H7 (cell line): ENCODE data around the gene HEG1. TPM values are rescaled to one million over a fixed set of nuclear protein-coding genes. Genes with fewer than 3 reads are reported as not detected.

Source experiments
- total RNA-seq: library from RNA; depleted of rRNA; stranded (reverse); fragments of >200 nt; shearing (Covaris generic); gene quantifications from 2 replicates; pipeline ENCODE4 v1.2.3, GENCODE V29; 2014; rRNA removed

HEG1 gene
- total RNA-seq, 1 experiment from 2014 or later, result 18.0 TPM

Other genes starting within 250 kb of the HEG1 start
- 377 and 459 TPM in 2 replicates for gene ITGB5, start 168.6 kb downstream of the HEG1 start, total RNA-seq
- gene MUC13, start 121.2 kb downstream of the HEG1 start, total RNA-seq, result 0.04 TPM in 1 of 2 replicates, not detected in the other
- gene SLC12A8, start 156.8 kb upstream of the HEG1 start, total RNA-seq, result 9.3 and 9.7 TPM in 2 replicates